ENCODE measurements around the gene KCTD17.

Gene KCTD17

DNA sequence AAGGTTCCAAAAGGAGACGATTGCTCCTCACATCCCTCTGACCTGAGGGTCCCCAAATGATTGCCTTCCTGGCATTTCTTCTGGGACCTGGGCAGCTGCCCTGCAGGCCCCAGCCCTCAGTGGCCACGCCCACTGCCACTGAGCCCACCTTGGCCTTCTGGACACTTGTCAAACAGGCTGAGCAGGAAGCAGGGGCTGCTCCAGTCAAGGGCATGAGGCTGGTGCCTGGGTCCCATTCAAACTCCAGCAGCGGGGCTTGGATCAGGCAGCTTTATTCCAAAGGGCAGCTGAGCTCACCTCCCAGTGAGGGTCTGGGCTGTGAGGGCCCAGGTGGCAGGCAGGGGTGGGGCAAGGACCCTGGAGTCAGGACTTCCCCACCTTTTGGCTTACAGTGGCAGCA lies 13.6 kb downstream of the KCTD17 start:
- TF ChIP-seq FOXP2 (optimal IDR thresholded peaks at IDR 0.05; ENCODE audit: borderline replicate concordance, extremely low read depth, extremely low read length, insufficient read depth) (no peak), TAF1 (IDR thresholded peaks at IDR 0.05; ENCODE audit: borderline replicate concordance, insufficient read depth, low read length) (no peak), SIN3A (IDR thresholded peaks at IDR 0.05; ENCODE audit: borderline replicate concordance, insufficient read depth, low read length) (no peak), POLR2AphosphoS5 (IDR thresholded peaks at IDR 0.05; ENCODE audit: low read depth, low read length) (no peak)
- TF ChIP-seq, protein P1, sequence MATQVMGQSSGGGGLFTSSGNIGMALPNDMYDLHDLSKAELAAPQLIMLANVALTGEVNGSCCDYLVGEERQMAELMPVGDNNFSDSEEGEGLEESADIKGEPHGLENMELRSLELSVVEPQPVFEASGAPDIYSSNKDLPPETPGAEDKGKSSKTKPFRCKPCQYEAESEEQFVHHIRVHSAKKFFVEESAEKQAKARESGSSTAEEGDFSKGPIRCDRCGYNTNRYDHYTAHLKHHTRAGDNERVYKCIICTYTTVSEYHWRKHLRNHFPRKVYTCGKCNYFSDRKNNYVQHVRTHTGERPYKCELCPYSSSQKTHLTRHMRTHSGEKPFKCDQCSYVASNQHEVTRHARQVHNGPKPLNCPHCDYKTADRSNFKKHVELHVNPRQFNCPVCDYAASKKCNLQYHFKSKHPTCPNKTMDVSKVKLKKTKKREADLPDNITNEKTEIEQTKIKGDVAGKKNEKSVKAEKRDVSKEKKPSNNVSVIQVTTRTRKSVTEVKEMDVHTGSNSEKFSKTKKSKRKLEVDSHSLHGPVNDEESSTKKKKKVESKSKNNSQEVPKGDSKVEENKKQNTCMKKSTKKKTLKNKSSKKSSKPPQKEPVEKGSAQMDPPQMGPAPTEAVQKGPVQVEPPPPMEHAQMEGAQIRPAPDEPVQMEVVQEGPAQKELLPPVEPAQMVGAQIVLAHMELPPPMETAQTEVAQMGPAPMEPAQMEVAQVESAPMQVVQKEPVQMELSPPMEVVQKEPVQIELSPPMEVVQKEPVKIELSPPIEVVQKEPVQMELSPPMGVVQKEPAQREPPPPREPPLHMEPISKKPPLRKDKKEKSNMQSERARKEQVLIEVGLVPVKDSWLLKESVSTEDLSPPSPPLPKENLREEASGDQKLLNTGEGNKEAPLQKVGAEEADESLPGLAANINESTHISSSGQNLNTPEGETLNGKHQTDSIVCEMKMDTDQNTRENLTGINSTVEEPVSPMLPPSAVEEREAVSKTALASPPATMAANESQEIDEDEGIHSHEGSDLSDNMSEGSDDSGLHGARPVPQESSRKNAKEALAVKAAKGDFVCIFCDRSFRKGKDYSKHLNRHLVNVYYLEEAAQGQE (IDR thresholded peaks at IDR 0.05; ENCODE audit: insufficient read depth in 1 of 2, low read depth in 2 of 2, low read length in 2 of 2): no peak

DNA sequence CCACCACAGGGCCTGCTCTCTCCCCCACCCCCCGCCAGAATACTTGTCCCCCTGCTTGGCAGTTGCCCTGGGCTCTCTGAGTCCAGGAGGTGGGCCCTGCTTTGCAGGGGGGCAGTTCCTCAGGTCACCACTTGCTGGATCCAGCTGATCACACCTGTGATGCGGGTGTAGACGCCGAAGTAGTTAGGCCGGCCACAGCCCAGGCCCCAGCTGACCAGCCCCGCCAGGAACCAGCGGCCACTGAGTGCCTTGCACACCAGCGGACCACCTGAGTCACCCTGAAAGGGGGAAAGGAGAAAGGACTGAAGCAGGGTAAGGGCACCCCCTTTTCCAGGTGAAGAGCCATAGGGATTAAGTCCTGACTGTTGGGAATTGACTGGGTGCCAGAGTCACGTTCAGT lies 14.4 kb downstream of the KCTD17 start:
- TF ChIP-seq, protein P1 (IDR thresholded peaks at IDR 0.05; ENCODE audit: insufficient read depth in 1 of 2, low read depth in 2 of 2, low read length in 2 of 2): no peak
- no peak for TF ChIP-seq FOXP2 (optimal IDR thresholded peaks at IDR 0.05; ENCODE audit: borderline replicate concordance, extremely low read depth, extremely low read length, insufficient read depth)
- TF ChIP-seq POLR2AphosphoS5 (IDR thresholded peaks at IDR 0.05; ENCODE audit: low read depth, low read length): no peak
- TF ChIP-seq TAF1 (IDR thresholded peaks at IDR 0.05; ENCODE audit: borderline replicate concordance, insufficient read depth, low read length): no peak
- TF ChIP-seq SIN3A (IDR thresholded peaks at IDR 0.05; ENCODE audit: borderline replicate concordance, insufficient read depth, low read length): no peak

DNA sequence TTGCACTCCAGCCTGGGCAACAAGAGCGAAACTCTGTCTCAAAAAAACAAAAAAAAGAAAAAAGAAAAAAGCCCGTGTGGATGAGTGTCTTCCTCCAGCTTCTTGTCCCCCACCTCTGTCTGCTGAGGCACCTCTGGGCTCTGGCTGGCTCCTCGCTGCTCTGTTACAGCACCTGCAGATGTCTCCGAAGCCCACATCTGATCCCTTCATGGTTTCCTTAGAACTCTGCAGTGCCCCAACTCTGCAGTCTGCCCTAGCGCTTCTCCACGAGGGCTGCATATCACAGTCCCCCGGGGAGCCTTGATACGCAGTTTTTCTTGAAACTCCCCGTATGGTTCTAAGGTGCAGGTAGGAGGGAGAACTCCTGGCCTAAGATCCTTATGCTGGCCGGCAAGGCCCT lies 15.9 kb downstream of the KCTD17 start:
- TF ChIP-seq, protein P1 (IDR thresholded peaks at IDR 0.05; ENCODE audit: insufficient read depth in 1 of 2, low read depth in 2 of 2, low read length in 2 of 2): no peak
- TF ChIP-seq POLR2AphosphoS5 (IDR thresholded peaks at IDR 0.05; ENCODE audit: low read depth, low read length): no peak

DNA sequence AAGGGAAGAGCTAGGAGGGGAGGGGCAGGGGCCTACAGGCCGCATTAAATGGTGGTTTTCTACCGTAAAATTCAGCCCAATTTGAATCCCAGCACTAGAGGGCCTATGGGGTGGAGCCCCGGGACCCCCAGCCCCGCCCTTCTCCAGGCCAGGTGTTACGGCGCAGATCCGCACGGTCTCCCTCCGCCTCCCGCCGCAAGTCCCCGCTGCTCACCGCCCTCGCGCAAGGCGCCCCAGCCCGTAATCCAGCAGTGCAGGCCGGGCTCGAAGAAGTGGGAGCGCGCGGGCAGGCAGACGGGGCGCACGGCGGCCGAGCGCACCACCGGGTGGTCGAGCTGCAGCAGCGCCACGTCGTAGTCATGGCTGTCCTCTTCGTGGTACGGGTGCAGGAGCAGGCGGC lies 17.3 kb downstream of the KCTD17 start:
- TF ChIP-seq FOXP2 (optimal IDR thresholded peaks at IDR 0.05; ENCODE audit: borderline replicate concordance, extremely low read depth, extremely low read length, insufficient read depth) (no peak), POLR2AphosphoS5 (IDR thresholded peaks at IDR 0.05; ENCODE audit: low read depth, low read length) (no peak), TAF1 (IDR thresholded peaks at IDR 0.05; ENCODE audit: borderline replicate concordance, insufficient read depth, low read length) (no peak), SIN3A (IDR thresholded peaks at IDR 0.05; ENCODE audit: borderline replicate concordance, insufficient read depth, low read length) (no peak)
- TF ChIP-seq, protein P1 (IDR thresholded peaks at IDR 0.05; ENCODE audit: insufficient read depth in 1 of 2, low read depth in 2 of 2, low read length in 2 of 2): no peak

DNA sequence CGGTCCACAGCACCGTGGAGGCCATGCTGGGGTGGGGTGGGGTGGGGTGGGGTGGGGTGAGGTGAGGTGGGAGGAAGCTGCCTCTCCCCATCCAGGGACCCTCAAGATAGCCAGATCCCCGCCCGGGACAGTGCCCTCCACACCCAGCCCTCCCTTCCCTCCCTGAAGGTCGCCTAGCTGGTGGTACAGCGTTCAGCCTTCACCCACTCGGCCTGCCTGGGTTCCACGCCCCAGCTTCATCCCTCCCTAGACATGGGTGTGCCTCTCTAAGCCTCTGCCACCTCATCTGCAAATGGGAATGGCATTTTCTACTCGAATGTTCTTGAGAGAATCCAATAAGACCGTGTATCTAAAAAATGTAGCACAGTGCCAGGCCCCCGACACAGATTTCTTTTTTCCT lies 17.8 kb downstream of the KCTD17 start:
- TF ChIP-seq TAF1 (IDR thresholded peaks at IDR 0.05; ENCODE audit: borderline replicate concordance, insufficient read depth, low read length) (no peak), SIN3A (IDR thresholded peaks at IDR 0.05; ENCODE audit: borderline replicate concordance, insufficient read depth, low read length) (no peak), FOXP2 (optimal IDR thresholded peaks at IDR 0.05; ENCODE audit: borderline replicate concordance, extremely low read depth, extremely low read length, insufficient read depth) (no peak), POLR2AphosphoS5 (IDR thresholded peaks at IDR 0.05; ENCODE audit: low read depth, low read length) (no peak)
- TF ChIP-seq, protein P1 (IDR thresholded peaks at IDR 0.05; ENCODE audit: insufficient read depth in 1 of 2, low read depth in 2 of 2, low read length in 2 of 2): no peak

Measured in PFSK-1 (cell line).